HuH-7.5 (cell line): ENCODE measurements around the gene ITGAL.
"Not testable (repeated sequence)": the region's sequence is repeated elsewhere in the genome, so short reads cannot be mapped to it uniquely, and the experiment has no call there.

ENCODE experiments used
- DNase-seq: peaks from one replicate; pipeline ENCODE4 v3.0.0; 2011; ENCODE audit warnings: low spot score

The ITGAL gene

GRCh38 chr16:30491744-30492308 lies 19.3 kb downstream of the ITGAL start:
- peak; percentile 25 for DNase-seq

GRCh38 chr16:30493941-30494488 lies 21.5 kb downstream of the ITGAL start:
- no peak for DNase-seq

- DNase-seq: no peak
Measured at GRCh38 chr16:30494709-30495108, 22.2 kb downstream of the ITGAL start.

GRCh38 chr16:30499284-30499683 lies 26.7 kb downstream of the ITGAL start:
- no peak for DNase-seq

- DNase-seq: no peak
Measured at GRCh38 chr16:30503403-30504296, 31.1 kb downstream of the ITGAL start.

GRCh38 chr16:30509081-30509765 lies 36.7 kb downstream of the ITGAL start:
- no peak for DNase-seq

GRCh38 chr16:30510376-30510938 lies 37.9 kb downstream of the ITGAL start:
- no peak for DNase-seq

- DNase-seq: no peak
Measured at GRCh38 chr16:30511509-30511908, 39.0 kb downstream of the ITGAL start.

- no peak for DNase-seq
Measured at GRCh38 chr16:30515275-30515674, 42.7 kb downstream of the ITGAL start.

GRCh38 chr16:30518552-30518951 lies 46.0 kb downstream of the ITGAL start:
- no peak for DNase-seq

- peak; percentile 0 for DNase-seq
Measured at GRCh38 chr16:30519120-30520049, 46.8 kb downstream of the ITGAL start.

- no peak for DNase-seq
Measured at GRCh38 chr16:30521476-30521872, 48.9 kb downstream of the ITGAL start.

- DNase-seq: peak; percentile 79
Measured at GRCh38 chr16:30521873-30522641, 49.5 kb downstream of the ITGAL start.

- not testable (repeated sequence) for DNase-seq
Measured at GRCh38 chr16:30522702-30523463, 50.3 kb downstream of the ITGAL start.

- no peak for DNase-seq
Measured at GRCh38 chr16:30523768-30524574, 51.4 kb downstream of the ITGAL start.

GRCh38 chr16:30524575-30525568 lies 52.3 kb downstream of the ITGAL start:
- no peak for DNase-seq

GRCh38 chr16:30525844-30526136 lies 53.2 kb downstream of the ITGAL start:
- DNase-seq: no peak
